ENCODE data around the gene KCNA3. TPM values are rescaled to one million over a fixed set of nuclear protein-coding genes. Genes with fewer than 3 reads are reported as not detected.

The KCNA3 gene
- total and polyA plus RNA-seq, 9 of the 15 experiments (the other 6 are each of a cell fraction or from before 2014, with no cell fraction given): not detected

- TF ChIP-seq KDM4B (IDR thresholded peaks at IDR 0.05; ENCODE audit: borderline replicate concordance in 2 of 2, low read depth in 1 of 2): no peak
- TF ChIP-seq PRDM10 (IDR thresholded peaks at IDR 0.05; ENCODE audit: partially characterized antibody): no peak
- no peak for TF ChIP-seq EP400 (IDR thresholded peaks at IDR 0.05)
- no peak for TF ChIP-seq ATF3 (IDR thresholded peaks at IDR 0.05)
- no peak for TF ChIP-seq ATF3 (CRISPR knock-in tag; conservative IDR thresholded peaks at IDR 0.05)
These were observed 2.0 kb downstream of the KCNA3 start (continued) for GRCh38 chr1:110672753-110673108.
